Fibroblast of skin of left quadriceps (primary cell): ENCODE measurements around the gene MSMP.

Experiments used
- DNase-seq, 2 experiments: peaks; one replicate each; pipeline ENCODE4 v3.0.0-alpha.2; 2013; ENCODE audit warnings: low read depth in 2 of 2

The MSMP gene, protein sequence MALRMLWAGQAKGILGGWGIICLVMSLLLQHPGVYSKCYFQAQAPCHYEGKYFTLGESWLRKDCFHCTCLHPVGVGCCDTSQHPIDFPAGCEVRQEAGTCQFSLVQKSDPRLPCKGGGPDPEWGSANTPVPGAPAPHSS

DNA sequence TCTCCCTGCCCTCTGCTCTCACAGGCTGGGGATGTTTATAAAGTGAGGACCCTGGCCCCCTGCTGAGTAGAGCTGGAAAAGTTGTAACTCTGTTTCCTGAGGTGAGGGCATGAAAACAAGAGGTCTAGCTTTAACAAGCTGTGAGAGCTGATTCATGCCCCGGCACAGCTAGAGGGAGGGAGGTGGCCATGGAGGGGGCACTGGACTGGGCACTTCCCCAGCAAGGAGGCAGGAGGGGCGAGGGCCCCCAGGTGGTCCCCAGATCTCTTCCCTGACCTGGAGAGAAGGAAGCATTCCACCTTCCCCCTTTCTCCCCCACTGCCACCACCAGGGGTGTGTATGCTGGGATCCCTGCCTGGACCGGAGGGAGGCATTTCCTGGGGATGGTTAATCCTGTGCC is at the start of gene MSMP:
Gene MSMP, minus strand, starts transcription at position 13 of the 400 bp plus-strand sequence. CDS start 147 bp downstream, outside the sequence.
- no peak for DNase-seq

DNA sequence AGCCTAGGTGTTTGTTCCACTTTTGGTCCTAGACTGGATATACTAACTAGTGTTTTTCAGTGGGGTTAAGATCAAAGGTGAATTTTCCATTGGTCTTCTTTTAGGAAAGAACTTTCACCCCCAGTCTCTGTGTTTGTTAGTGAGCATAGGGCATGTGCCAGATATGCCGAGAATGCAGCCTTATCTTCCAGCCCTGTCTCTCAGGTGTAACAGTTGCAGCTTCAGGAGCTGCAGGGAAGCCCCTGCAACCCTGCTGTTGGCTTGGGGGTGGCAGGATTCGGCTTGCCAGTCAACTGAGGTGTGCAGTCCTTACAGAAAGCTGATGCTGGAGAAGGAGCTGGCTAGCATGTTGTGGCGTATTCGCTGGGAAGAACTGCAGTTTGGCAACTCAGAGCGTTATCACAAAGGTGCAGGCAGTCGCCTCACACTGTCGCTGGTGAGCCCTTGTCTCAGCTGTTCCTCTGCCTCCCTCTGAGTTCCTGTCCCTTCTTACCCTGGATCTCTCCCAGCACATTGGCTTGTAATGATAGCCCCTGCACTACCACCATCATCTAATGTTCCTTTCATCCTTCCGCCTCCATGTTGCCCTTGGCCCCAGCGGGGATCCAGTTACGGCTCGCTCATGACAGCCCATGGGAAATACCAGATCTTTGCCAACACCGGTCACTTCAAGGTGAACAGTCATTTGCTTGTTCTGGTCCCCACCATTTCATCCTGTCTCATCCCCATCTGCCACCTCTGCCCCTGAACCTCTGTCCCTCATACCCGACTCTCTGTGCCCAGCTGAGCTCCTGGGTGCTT is 47.5 kb upstream of the MSMP start:
- DNase-seq, result no peak

DNA sequence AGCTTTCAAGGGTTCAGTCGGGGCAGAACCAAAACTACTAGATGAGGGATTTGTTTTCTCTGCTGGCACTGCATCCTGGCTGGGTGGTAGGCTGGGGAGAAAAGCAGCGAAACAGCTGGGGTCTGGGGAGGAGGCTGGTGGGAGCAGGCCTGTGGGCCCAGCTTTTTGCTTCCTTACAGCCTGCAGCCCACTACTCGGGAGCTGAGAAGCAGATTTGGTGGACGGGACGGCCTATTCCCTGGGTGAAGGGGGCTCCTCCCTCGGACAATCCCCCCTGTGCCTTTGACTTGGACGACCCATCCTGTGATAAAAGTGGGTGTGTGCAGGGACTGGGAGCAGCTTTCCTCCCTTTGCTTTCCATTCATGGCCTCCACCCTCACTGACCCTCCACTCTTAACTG is 46.5 kb upstream of the MSMP start:
- no peak for DNase-seq

DNA sequence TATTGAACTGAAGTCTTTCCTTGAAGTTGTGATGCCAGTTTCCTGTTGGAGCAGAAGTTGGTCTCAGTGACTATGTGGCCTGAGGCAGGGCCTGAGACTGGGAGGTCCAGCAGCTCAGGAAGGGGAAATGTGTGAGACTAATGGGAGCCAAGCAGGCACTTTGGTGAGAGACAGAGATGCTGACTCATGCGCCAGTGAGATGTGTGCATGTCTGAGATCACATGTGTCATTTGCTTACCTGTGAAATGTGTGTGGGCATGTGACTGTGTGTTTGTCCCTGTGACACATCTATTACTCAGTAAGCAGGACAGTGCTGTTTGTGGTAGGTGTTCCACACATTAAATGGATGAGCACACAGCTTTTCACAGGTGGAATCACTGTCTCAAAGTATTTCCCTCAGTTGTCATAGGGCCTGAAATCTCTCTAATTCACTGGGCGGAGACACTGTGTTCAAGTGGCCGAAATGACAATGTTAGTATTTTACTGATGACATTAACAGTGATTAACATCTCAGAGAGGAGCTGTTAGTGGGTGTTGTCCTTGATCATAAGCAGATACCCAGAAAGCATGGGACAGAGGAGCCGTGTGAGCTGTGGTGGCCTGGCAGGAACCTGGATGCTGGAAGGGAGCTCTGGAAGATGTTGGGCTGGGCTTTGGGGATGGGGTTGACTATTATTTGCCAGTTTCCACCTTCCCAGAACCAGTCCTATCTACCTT is 44.7 kb upstream of the MSMP start:
- no peak for DNase-seq

DNA sequence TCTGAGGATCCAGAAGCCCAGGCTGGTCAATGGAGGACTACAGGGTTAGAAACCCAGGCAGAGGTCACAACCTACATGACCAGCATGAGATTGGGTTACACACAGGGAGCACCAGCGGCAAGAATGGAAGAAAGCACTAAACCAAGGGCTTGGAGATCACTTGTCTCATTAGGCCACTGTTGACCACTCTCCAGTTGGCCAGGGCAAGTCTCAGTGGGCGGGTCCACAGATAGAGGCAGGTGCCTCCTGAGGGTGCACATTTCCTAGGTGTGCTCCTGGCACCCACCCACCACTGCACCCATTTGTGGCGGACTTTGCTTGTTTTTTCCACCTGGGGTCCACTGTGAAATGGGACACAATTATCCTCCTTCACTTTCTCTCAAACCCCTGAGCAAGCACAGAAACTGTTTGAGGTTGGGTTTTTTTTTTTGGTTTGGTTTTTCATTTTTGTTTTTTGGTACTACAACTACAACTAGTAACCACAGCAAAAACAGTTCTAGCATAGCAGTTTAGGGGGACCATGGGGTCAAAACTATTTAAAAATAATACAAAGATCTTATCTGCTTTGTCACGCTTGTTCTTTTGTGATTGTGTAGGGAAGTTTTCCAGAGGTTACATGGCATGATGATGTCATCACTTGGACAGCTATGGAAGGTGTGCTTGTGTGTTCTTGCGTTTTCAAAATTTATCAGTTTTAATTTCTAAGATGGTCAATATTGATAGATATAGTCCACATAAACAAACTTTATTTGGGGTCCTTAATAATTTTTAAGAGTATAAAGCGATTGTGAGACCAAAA is 43.4 kb upstream of the MSMP start:
- DNase-seq, result no peak

DNA sequence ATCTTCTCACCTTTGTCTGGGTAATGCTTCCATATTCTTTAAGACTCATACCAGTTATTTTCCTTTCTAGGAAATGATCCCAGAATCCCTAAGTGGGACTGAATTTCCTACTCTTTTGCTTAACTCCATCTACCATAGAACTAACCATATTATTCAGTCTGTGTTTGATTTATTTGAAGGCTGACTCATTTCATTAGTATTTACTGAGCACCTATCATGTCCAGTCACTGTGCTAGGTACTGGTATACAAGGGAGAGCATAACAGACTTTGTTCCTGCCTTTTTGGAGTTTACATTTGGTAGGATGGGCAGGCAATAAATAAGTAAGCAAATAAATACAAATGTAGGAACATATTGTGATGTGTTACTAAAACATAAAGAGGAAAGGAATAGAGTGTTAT is 41.6 kb upstream of the MSMP start:
- no peak for DNase-seq

DNA sequence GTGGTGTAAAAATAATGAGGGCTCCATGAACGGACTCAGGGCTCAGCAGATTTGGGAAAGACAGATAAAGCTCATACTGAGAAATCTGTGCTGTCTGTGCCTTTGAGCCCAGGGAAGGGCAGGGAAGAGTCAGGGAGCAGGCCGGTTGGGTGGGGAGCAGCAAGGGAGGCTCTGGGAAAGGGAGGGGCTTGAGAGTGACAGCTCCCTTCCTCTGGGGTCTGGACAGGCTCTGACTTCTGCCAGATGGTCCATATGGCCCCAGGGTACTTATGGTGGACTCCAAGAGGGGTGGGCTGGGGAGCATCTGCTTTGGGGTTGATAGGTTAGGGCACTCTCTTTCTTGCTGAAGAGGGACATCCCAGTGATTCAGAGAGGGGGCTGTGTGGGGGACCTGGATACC is 39.4 kb upstream of the MSMP start:
- DNase-seq, result no peak

DNA sequence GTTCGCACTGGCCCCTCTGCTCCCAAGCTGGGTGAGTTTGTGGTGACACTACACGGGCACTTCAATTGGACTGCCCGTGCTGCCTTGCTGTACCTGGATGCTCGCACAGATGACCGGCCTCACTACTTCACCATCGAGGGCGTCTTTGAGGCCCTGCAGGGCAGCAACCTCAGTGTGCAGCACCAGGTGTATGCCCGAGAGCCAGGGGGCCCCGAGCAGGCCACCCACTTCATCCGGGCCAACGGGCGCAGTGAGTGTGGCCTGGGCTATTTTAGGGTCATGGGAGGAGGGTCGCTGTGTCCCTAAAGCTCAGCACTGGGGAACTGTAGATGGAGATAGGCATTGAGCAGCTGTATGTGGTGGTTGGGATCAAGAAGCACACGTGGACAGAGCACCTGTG is 38.8 kb upstream of the MSMP start:
- DNase-seq, result no peak

DNA sequence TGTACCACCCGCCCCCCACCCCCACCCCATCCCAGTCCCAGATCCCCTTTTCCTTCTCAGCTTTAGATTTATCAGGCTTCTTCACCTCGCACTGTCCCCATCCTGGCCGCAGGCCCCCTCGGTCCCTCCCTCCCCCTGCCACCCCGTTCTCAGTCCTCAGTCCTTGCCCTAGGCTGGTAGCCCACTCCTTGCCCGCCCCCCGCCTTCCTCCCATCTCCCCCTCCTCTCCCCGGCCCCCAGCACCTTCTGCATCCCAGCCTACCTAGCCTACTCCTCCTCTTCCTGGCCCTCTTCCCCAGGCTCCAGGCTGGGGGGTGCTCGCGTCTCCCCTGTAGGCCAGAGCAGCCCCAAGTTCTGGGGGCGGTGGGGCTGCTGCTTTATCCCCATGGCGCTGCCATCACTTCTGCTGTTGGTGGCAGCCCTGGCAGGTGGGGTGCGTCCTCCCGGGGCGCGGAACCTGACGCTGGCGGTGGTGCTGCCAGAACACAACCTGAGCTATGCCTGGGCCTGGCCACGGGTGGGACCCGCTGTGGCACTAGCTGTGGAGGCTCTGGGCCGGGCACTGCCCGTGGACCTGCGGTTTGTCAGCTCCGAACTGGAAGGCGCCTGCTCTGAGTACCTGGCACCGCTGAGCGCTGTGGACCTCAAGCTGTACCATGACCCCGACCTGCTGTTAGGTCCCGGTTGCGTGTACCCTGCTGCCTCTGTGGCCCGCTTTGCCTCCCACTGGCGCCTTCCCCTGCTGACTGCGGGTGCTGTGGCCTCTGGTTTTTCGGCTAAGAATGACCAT is 38.1 kb upstream of the MSMP start:
- no peak for DNase-seq

DNA sequence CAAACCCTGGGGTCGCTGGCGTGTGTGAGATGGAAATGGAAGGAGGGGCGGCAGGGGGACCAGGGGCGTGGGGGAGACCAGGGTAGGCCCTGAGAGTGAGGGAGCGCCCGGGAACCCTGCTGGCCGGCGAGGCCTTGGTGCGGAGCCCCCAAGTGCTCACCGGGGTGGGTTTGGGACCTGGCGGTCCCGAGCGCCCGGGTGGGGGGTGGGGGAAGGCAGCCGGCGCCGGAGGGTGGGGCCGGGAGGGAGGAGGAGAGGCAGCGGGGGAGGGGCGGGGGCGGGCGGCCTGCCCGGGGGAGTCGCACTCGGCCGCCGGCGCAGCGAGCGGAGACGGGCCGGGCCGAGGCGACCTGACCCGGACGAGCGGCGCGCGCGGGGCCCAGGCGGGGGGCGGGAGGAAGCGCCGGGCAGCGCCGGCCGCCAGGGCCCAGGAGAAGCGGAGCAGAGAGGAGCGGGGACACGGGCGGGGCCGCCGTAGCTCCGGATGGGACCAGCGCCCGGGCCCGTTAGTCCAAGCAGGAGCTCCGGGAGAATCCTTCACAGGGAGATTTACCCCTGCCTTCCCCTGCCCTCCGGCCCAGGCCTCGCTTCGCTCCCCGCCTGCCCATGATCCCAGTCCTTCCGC is 37.3 kb upstream of the MSMP start, which contains the start of gene NPR2:
Gene NPR2, plus strand, starts transcription at position 295 of the 625 bp plus-strand sequence. CDS start 818 bp downstream, outside the sequence.
- DNase-seq, result no peak

DNA sequence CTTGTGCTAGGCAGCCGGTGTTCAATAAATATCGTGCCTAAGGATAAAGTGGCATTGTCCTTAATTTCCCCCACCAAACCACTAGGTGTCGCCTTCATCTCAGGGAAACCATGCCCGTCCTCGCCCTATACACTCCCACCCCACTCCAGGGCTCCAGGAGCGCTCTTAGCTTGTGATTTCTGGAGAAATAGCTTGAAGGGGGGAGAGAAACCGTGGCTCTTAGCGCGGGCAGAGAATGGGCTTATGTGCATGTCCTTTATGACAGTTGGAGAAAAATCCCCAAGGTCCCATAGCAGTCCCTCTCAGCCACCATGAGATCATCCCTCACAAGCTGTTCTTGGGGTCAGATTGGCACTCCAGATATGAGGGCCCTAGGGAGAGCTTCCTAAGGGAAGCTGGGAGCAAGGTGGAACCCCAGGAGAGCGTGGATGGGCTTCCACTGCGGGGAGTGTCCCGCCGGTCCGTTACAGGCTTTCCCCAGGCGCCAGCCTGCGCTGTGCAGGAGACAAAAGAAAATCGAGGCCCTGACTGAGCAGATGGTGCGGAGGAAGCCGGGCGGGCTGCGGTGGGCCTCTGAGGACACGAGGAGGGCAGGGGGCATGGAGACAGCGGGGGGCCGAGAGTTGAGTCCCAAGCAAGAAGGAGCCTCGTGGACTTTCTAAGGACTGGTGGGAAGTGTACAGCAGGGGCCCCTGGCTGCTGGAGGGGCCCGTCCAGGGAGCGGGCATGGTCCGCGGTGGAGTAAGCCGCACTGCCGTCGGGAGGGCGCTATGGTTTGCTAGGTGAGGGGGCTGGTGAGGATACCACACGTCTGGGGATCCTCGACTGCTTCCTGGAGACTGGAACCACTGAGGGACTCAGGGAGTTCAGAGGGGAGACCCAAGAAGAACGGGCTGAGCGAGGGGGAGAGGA is 36.6 kb upstream of the MSMP start:
- DNase-seq, result peak; percentile 73 to 74

DNA sequence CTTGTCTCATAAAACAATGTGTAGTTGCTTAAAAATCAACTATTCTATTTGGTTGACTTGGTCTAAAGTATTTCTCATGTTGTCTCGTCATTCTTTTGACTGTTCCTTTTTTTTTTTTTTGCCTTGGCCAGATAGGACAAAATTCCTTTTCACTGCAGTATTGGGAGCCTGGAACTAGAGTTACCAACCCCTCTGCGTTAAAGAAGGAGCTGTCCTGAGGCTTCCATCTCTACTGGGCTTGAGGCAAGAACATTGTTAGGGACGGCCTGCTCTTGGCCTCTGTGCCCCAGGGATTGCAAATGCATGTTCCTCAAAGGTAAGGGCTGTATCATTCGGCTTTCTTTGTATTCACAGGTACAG is 35.9 kb upstream of the MSMP start:
- no peak for DNase-seq

DNA sequence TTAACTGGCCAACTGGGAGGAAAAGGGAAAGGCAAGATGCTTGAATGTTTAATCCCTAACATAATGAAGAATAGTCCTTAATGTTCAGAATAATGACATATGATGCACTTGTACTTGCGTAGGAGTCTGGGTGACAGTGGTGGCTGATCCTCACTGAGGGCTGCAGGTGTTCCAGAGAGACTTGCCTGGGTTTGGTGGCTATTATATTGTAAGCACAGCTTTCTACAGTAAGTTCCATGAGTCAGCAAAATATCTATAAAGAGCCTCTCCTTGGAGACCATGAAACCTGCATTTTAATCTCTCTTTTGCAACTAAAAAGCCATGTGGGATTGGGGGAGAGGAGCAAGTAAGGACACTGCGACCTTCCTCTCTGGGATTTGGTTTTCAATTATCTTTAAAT is 35.5 kb upstream of the MSMP start:
- no peak for DNase-seq

DNA sequence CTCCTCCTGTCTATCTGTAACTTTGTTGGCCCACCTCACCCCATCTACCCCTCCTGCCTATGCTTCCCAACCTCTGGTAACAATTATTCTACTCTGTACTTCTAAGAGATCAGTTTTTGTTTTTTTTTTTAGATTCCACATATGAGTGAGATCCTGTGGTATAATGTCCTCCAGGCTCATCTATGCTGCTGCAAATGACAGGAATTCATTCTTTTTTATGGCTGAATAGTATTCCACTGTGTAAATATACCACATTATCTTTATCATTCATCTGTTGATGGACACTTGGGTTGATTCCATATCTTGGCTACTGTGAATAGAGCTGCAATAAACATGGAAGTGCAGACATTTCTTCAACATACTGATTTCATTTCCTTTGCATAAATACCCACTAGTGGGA is 29.3 kb upstream of the MSMP start:
- DNase-seq, result no peak

DNA sequence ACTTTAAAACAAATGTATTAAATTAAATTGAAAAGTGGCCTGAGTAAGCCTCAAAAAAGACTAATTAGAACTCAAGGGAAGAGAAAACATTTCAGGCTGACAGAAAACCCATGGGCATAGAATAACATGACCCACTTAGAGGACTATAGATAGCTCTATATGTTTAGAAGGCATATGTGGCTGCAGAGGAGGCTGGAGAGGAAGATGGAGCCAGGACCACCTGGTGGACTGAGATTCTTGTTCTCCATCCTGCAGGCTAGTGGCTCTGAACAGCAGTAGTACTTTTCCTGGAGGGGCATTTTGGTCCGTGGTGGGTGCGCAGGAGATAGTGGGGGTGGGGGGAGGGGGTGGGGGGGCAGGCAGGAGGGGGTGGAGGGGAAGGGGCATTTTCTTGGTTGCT is 27.0 kb upstream of the MSMP start:
- DNase-seq, result no peak

DNA sequence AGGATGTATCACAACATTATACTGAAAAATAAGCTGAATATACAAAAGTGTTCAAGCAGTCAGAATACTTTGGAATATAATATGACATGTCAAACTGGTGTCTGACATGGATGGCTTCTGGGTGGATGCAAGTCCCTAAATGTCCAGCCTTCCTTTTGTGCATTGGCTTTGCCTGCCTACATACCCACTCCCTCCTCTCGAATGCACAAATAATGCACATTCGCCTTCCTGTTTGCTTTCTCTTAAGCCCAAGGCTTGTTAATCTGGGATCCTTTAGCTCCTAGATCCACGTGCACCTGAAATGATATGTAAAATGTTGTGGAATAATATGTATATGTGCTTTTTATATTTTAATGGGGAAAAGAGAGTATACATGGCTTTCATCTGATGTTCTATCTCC is 24.4 kb upstream of the MSMP start:
- DNase-seq, result no peak

DNA sequence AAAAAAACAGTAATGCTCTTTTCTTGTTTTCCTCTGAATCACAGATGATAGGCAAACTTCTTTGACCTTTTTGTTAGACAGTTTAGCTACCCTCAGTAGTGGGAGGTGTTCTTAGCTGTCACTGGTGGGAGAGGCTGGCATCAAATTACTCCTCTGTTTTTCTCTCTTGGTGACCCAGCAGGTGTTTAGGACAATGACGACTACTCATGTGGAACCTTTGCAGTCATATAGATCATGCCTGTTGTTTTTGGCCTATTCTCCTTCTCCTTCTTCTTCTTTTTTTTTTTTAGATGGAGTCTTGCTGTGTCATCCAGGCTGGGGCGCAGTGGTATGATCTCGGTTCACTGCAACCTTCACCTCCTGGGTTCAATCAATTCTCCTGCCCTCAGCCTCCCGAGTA is 21.9 kb upstream of the MSMP start:
- DNase-seq, result no peak

DNA sequence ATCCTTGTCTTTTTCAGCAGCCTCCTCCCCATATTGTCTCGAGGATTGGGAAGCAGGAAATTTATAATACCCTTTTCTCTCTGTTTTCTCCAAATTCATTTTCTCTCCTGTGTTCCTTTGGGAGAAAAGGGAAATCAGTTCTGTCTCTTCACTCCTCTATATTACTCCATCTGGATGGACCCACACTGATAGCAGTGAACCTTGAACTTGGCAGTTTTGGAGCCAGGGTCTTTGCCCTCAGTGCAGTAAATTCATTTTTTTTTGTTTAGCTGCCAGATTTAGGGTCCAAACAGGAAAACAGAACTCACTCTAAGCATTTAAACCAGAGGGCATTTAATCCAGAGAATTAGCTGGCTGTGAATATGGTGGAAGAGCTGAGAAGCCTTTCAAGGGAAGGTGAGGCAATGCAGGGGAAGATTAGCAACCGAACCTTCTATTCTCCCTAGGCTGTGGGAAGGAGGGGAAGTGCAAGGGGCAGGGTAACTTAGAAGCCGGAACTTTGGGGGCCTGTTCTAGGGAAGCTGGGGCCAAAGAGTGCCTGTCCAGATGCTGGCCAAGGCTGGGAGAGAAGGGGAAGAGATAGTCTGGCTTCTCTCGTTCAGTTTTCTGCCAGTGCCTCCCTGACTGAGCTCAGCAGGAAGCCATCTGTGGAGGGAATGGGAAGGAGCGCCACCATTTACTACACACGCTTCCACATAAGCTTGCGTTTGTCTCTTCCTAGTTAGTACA is 21.0 kb upstream of the MSMP start:
- no peak for DNase-seq

DNA sequence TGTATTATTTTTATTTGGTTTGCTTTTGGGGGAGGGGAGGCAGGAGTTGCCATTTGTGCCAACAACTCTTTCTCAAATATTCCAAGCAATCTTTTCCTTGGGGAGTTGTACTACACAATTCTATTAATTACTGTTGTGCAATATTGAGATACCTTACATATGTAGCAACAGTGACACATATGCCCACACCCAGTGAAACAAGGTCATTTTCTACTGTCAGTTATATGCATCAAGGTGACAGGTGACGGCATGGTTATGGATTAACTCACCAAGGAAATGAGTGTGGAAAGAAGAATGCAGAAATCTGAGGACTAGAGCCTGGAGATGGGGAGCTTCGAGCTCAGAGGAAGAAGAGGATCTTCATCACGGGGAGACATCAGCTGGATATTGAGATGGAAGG is 17.9 kb upstream of the MSMP start:
- no peak for DNase-seq
